Gastrocnemius medialis (tissue), 4 donors: ENCODE data around the gene SCYL1. TPM values are rescaled to one million over a fixed set of nuclear protein-coding genes. Genes with fewer than 3 reads are reported as not detected.
"Not testable (repeated sequence)": the region's sequence is repeated elsewhere in the genome, so short reads cannot be mapped to it uniquely, and the experiment has no call there.

Experiments
- ATAC-seq, 2 donors: fragments of 150-250 bp; one replicate each; pipeline ENCODE4 v1.9.1; 2016
- DNase-seq, 2 donors: peaks; one replicate each; pipeline ENCODE4 v3.0.0-alpha.2; 2019
- H3K27ac ChIP-seq, 4 donors: fragments of 200-600 bp; sonication (generic); 1 replicate in 1 of 4; 2 replicates in 3 of 4; pipeline ENCODE4 v1.5.1; 2016 to 2018; ENCODE audit warnings: mild to moderate bottlenecking in 2 of 4, moderate library complexity in 1 of 4
- H3K27me3 ChIP-seq, 3 donors: fragments of 200-600 bp; sonication (generic) in 2 of 3; 1 replicate in 1 of 3; 2 replicates in 2 of 3; pipeline versions ENCODE4 v1.5.1 to v1.6.0; 2016 to 2019; ENCODE audit warnings: mild to moderate bottlenecking in 1 of 3, moderate library complexity in 1 of 3
- H3K36me3 ChIP-seq, 2 donors: fragments of 200-600 bp; sonication (generic) in 1 of 2; one replicate each; pipeline ENCODE4 v1.5.1; 2017 to 2018
- H3K4me1 ChIP-seq, 2 donors: fragments of 200-600 bp; sonication (generic) in 1 of 2; one replicate each; pipeline ENCODE4 v1.5.1; 2016 to 2017; ENCODE audit warnings: mild to moderate bottlenecking in 2 of 2
- H3K4me3 ChIP-seq, 4 donors: fragments of 200-600 bp; sonication (generic) in 3 of 4; 1 replicate in 1 of 4; 2 replicates in 3 of 4; pipeline ENCODE4 v1.5.1; 2016 to 2019; ENCODE audit warnings: mild to moderate bottlenecking in 2 of 4
- H3K9me3 ChIP-seq, 3 donors: fragments of 200-600 bp; sonication (generic) in 2 of 3; 1 replicate in 1 of 3; 2 replicates in 2 of 3; pipeline ENCODE4 v1.5.1; 2016 to 2019
- POLR2A ChIP-seq, 2 donors: fragments of 450-650 bp; IDR thresholded peaks; one replicate each; pipeline ENCODE4 v1.6.1; 2017; ENCODE audit warnings: antibody characterized with exemption in 2 of 2, mild to moderate bottlenecking in 2 of 2, moderate library complexity in 2 of 2
- in situ Hi-C, 4 donors: fragments of 200-750 bp; cut with MboI; loops; one replicate each; pipeline versions ENCODE4 v1.15.0 to v1.8.0; 2017; ENCODE audit warnings: low sequenced_read_pairs in 4 of 4
- intact Hi-C: fragments of 100-400 bp; cut with DNase I; formaldehyde crosslinking; loops from one replicate; pipeline ENCODE4 v1.15.1; 2023; ENCODE audit warnings: low total_unique reads
- total RNA-seq, 4 donors: library from RNA; depleted of rRNA; stranded (reverse); fragments of >200 nt; gene quantifications; one replicate each; pipeline versions ENCODE4 v1.1.0 to v1.2.3, GENCODE V29; 2016
- TF ChIP-seq, protein P1 (sequence below), 5 experiments: fragments of 450-650 bp in 3 of 5; fragments of 200-600 bp in 2 of 5; sonication (generic) in 2 of 5; IDR thresholded peaks in 4 of 5; conservative IDR thresholded peaks in 1 of 5; 1 replicate in 4 of 5; 2 replicates in 1 of 5; pipeline ENCODE4 v1.5.1; 2016 to 2019; ENCODE audit warnings: antibody characterized with exemption in 5 of 5, mild to moderate bottlenecking in 3 of 5, moderate library complexity in 3 of 5

The SCYL1 gene
- total RNA-seq, 4 donors from 2014 or later, result 120 to 162 (median 133) TPM

DNA sequence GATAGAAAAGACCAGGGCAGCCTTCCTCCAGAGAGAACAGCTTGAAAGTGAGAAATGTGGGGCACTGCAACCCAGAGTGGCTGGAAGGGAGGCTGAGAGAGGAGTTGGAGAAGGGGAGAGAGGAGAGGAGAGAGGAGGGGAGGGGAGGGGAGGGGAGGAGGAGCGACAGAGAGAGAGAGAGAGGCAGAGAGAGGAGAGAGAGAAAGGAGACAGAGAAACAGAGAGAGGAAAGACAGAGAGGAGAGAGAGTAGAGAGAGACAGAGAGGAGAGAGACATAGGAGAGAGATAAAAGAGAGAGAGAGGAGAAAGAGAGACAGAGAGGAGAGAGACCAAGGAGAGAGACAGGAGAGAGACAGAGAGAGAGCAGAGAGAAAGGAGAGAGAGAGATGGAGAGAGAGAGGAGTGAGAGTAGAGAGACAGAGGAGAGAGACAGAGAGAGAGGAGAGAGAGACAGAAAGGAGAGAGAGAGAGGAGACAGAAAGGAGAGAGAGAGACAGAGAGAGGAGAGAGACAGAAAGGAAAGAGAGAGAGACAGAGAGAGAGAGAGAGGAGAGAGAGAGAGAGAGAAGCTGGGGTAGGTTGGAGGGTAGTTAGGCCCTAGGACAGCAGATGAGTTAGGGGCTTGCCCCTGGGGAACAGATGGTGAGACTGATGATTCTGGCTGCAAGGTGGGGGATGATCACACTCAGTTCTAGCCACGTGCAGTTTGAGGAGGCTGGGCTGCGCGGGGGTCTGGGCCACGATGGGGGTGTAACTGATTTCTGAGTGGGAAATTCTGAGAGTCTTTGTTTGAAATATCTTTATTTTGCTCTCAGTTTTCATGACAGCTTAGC, 8.5 kb upstream of the SCYL1 start:
- no peak for ATAC-seq
- H3K27me3 ChIP-seq, result no peaks in the 10 kb centered on the region
- no peak for DNase-seq
- no peaks in the 10 kb centered on the region for H3K9me3 ChIP-seq
- H3K36me3 ChIP-seq, result no peaks in the 10 kb centered on the region
- in situ Hi-C loops, result no loop called here
- H3K4me3 ChIP-seq, result no peak overlapping the region
- intact Hi-C loops, result no loop called here
- H3K27ac ChIP-seq, result no peak overlapping the region
- no peaks in the 10 kb centered on the region for H3K4me1 ChIP-seq
- TF ChIP-seq, protein P1, sequence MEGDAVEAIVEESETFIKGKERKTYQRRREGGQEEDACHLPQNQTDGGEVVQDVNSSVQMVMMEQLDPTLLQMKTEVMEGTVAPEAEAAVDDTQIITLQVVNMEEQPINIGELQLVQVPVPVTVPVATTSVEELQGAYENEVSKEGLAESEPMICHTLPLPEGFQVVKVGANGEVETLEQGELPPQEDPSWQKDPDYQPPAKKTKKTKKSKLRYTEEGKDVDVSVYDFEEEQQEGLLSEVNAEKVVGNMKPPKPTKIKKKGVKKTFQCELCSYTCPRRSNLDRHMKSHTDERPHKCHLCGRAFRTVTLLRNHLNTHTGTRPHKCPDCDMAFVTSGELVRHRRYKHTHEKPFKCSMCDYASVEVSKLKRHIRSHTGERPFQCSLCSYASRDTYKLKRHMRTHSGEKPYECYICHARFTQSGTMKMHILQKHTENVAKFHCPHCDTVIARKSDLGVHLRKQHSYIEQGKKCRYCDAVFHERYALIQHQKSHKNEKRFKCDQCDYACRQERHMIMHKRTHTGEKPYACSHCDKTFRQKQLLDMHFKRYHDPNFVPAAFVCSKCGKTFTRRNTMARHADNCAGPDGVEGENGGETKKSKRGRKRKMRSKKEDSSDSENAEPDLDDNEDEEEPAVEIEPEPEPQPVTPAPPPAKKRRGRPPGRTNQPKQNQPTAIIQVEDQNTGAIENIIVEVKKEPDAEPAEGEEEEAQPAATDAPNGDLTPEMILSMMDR (IDR thresholded peaks at IDR 0.05 in 4 of 5, conservative IDR thresholded peaks at IDR 0.05 in 1 of 5), result no peak
- no peak for TF ChIP-seq POLR2A (IDR thresholded peaks at IDR 0.05)

DNA sequence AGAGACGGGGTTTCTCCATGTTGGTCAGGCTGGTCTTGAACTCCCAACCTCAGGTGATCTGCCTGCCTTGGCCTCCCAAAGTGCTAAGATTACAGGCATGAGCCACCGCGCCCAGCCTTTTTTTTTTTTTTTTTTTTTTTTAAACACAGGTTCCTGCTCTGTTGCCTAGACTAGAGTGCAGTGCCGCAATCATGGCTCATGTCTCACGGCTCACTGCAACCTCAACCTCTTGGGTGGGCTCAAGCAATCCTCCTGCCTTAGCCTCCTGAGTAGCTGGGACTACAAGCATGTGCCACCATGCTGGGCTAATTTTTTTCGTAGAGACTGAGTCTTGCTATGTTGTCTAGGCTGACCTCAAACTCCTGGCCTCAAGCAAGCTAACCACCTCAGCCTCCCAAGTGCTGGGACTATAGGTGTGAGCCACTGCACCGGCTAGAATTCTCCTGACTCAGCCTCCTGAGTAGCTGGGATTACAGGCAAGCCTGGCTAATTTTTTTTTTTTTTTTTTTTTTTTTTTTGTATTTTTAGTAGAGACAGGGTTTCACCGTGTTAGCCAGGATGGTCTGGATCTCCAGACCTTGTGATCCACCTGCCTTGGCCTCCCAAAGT, 5.8 kb upstream of the SCYL1 start:
- H3K36me3 ChIP-seq, ATAC-seq, DNase-seq, intact Hi-C loops, H3K4me1 ChIP-seq, in situ Hi-C loops, H3K27ac ChIP-seq, H3K9me3 ChIP-seq, H3K27me3 ChIP-seq, H3K4me3 ChIP-seq: not testable (repeated sequence)

DNA sequence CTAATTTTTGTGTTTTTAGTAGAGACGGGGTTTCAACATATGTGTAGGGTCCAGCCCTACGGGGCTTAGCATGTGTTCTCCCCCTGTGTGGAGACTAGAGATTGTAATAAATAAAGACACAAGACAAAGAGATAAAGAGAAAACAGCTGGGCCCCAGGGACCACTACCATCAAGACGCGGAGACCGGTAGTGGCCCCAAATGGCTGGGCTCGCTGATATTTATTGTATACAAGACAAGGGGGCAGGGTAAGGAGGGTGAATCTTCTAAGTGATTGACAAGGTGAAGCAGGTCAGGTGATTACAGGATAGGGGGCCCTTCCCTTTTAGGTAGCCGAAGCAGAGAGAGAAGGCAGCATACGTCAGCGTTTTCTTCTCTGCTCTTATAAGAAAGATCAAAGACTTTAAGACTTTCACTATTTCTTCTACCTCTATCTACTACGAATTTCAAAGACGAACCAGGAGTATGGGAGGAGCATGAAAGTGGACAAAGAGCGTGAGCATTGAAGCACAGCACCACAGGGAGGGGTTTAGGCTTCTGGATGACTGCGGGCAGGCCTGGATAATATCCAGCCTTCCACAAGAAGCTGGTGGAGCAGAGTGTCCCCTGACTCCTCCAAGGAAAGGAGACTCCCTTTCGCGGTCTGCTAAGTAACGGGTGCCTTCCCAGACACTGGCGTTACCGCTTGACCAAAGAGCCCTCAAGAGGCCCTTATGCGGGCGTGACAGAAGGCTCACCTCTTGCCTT, 2.9 kb upstream of the SCYL1 start:
- H3K4me3 ChIP-seq, DNase-seq, H3K9me3 ChIP-seq, in situ Hi-C loops, H3K27me3 ChIP-seq, intact Hi-C loops, ATAC-seq, H3K27ac ChIP-seq: not testable (repeated sequence)
- peaks cover 12 to 14% of the 10 kb centered on the region in 2 donors for H3K4me1 ChIP-seq
- H3K36me3 ChIP-seq, result peaks cover 0 to 10% of the 10 kb centered on the region in 2 donors

DNA sequence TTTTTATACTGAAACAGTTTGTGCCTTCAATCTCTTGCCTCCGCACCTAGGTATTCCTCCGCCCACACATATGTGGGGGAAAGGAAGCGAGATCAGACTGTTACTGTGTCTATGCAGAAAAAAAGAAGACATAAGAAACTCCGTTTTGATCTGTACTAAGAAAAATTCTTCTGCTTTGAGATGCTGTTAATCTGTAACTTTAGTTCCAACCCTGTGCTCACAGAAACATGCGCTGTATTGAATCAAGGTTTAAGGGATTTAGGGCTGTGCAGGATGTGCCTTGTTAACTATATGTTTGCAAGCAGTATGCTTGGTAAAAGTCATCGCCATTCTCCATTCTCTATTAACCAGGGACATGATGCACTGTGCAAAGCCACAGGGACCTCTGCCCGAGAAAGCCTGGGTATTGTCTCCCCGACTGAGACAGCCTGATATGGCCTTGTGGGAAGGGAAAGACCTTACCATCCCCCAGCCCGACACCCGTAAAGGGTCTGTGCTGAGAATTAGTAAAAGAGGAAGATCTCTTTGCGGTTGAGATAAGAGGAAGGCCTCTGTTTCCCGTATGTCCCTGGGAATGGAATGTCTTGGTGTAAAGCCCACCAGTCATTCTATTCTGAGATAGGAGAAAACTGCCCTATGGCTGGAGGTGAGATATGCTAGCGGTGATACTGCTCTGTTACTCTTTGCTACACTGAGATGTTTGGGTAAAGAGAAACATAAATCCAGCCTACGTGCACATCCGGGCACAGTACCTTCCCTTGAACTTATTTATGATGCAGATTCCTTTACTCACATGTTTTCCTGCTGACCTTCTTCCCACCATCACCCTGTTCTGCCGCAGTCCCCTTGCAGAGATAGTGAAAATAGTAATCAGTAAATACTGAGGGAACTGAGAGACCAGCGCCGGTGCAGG, 1.9 kb upstream of the SCYL1 start:
- H3K27ac ChIP-seq, ATAC-seq, DNase-seq, in situ Hi-C loops, intact Hi-C loops, H3K27me3 ChIP-seq, H3K4me3 ChIP-seq, H3K9me3 ChIP-seq: not testable (repeated sequence)
- peaks cover 0 to 20% of the 10 kb centered on the region in 2 donors for H3K36me3 ChIP-seq
- peaks cover 14 to 18% of the 10 kb centered on the region in 2 donors for H3K4me1 ChIP-seq

DNA sequence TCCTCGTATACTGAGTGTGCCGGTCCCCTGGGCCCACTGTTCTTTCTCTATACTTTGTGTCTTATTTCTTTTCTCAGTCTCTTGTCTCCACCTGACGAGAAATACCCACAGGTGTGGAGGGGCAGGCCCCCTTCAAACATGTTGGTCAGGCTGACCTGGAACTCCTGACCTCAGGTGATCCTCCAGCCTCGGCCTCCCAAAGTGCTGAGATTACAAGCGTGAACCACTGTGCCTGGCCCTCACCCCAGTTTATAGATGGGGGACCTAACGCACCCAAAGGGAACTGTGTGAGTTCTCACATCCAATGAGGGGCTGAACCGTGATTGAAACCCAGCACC, 1.3 kb upstream of the SCYL1 start:
- ATAC-seq, H3K27ac ChIP-seq, DNase-seq, H3K9me3 ChIP-seq, intact Hi-C loops, H3K27me3 ChIP-seq, in situ Hi-C loops, H3K4me3 ChIP-seq: not testable (repeated sequence)
- Histone ChIP-seq H3K36me3 (peaks cover 0 to 27% of the 10 kb centered on the region in 2 donors), H3K4me1 (peaks cover 14 to 18% of the 10 kb centered on the region in 2 donors)

DNA sequence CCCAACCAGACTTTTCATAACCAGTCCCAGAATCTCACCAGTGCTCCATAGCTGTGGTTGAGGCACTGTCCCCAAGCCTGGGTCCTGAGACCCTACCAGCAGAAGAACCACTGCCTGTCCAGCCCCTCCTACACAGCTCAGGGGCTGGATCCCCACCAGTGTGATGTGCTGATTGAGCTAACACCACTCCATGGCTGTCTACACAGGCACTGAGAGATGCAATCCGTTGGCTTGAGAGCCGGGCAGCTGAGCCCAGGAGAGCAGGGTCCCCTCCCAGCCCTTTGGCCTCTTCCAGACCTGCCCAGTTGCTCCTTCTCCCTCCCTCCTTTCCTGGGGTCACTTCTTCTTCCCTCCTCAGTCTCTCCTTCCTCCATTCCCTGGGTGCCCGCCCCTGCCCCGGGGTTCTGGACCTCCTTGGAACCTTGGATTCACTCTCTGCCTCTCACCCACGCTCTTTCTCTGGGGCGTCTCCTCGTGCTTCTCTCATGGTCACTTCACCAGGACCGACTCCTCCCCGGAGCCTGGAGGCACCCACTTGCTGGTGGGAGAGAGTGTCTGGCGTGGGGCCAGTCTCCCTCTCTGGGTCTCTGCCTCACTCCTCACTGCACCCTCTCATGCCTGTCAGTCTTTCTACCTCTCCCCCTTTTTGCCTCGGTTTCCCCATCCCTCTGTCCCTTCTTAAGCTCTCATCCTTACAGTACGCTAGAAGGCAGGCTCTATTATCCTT, 706 bp upstream of the SCYL1 start:
- peaks cover 0 to 32% of the 10 kb centered on the region in 2 donors for H3K36me3 ChIP-seq
- peak in 1 of 2 donors; percentile 48 for DNase-seq
- intact Hi-C loops, result no loop called here
- H3K4me3 ChIP-seq, result peak overlapping the region; percentile 26 to 81 (median 46)
- ATAC-seq, result peak; percentile 9 to 21
- TF ChIP-seq, protein P1 (IDR thresholded peaks at IDR 0.05 in 4 of 5, conservative IDR thresholded peaks at IDR 0.05 in 1 of 5), result no peak
- no peak for TF ChIP-seq POLR2A (IDR thresholded peaks at IDR 0.05)
- H3K4me1 ChIP-seq, result peaks cover 14 to 18% of the 10 kb centered on the region in 2 donors
- H3K9me3 ChIP-seq, result no peaks in the 10 kb centered on the region
- in situ Hi-C loops, result no loop called here
- H3K27me3 ChIP-seq, result no peaks in the 10 kb centered on the region
- H3K27ac ChIP-seq, result peak overlapping the region; percentile 72 to 96 (median 74)
